ENCODE results near the gene PCDHB1.

PCDHB1 gene, protein sequence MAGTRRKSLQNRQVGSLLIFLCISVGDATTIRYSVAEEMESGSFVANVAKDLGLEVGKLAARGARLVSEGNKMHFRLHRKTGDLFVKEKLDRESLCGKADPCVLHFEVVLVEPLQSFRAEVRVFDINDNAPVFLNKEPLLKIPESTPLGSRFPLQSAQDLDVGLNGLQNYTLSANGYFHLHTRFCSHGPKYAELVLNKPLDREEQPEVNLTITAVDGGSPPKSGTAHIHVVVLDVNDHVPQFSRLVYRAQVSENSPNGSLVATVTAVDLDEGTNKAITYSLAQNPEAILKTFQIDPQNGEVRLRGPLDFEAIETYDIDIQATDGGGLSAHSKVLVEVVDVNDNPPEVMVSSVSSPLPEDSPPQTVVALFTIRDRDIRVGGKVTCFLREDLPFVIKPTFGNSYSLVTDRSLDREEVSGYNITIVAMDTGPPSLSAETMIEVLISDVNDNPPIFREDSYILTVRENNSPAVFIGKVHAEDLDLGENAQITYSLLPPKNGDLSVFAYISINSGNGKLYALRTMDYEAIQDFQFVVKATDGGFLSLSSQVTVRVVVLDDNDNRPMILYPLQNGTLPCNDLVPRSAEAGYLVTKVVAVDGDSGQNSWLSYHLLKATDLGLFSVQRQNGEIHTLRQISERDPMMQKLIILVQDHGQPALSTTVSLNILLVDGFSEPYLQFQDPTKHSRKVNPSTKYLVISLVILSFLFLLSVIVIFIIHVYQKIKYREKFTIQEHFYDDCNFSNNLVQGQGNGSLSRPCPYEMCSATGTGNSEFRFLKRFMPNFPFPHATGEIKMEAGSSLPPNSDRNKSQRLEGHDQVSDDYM

DNA sequence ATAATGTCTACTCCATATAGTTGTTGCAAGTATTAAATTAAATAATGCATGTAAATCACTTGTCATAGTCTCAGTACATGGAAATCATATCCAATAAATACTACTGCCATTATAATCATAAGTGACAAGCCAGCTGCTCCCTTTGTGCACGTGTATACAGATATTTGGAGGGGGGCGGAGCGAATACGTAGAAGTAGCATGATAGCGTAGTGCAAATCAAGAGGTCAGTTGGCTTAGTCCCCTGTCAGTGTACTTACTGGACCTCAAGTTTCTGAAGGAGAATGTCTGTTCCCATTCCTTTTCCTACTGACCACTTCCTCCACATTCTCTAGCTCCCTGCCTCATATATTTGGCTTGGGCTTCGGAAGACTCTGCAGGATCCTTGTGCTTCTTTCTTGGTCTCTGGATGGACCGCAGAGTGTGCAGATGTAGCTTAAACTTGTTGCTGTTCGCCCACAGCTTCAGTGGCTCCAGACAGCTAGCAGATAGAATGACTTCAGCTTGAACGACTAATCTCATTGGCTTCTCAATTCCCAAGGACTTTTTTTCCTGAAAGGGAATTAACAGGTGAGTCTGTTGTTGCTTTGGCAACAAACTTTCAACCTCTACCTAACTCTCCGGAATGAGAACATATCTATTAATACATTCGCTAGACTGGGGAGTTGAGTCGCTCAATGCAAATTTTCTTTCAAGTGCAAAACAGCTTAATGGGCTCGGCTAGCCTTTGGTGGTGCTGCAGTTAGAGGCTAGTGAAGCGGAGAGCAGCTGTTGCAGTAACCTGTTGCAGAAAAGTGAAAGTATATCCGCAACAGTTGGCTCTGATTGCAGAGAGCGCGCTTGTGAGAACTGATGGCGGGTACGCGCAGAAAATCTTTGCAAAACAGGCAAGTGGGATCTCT, at the start of gene PCDHB1:
PCDHB1 (plus strand) TSS at position 753 of the 899 bp plus-strand sequence; CDS start at position 850, 97 bp downstream.
- peak within 1 kb of the TSS; percentile 76 for H3K4me3 ChIP-seq (ENCODE audit: low read length)
- peaks cover 12% of the 10 kb centered on the region for H3K9me3 ChIP-seq (ENCODE audit: control insufficient read depth, low read length)
- H3K27me3 ChIP-seq (replicated peaks; ENCODE audit: control insufficient read depth, insufficient read depth, low read length): peaks cover 7% of the 10 kb centered on the region
- DNase-seq (ENCODE audit: low read depth): peak; percentile 1
- H3K9ac ChIP-seq (ENCODE audit: low read length): no peak within 1 kb of the TSS
- no peaks in the 10 kb centered on the region for H3K36me3 ChIP-seq (ENCODE audit: control insufficient read depth, insufficient read depth, low read length, severe bottlenecking)
- H3K4me1 ChIP-seq (ENCODE audit: control insufficient read depth, insufficient read depth, low read length): no peaks in the 10 kb centered on the region

DNA sequence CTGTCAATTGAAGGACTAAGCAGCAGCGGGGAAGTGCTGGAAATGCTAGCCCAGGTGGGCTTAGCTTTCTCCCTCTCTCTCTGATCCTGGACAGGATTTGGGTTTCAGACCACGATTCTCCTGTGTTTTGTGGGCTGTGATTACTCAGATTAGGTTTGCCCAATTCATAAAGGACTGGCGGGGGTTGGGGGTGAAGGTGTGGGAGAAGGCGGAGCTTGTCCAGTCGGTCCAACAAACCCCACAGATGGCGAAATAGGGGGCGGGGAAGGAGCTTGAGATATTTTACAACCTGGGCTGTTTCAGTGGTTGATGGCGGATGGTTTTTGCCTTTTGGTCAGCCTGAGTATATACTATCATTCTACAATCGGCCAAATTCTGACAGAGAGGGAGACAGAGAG, 49.7 kb upstream of the PCDHB1 start:
- no peaks in the 10 kb centered on the region for H3K36me3 ChIP-seq (ENCODE audit: control insufficient read depth, insufficient read depth, low read length, severe bottlenecking)
- no peaks in the 10 kb centered on the region for H3K4me1 ChIP-seq (ENCODE audit: control insufficient read depth, insufficient read depth, low read length)
- no peaks in the 10 kb centered on the region for H3K9me3 ChIP-seq (ENCODE audit: control insufficient read depth, low read length)
- H3K27me3 ChIP-seq (replicated peaks; ENCODE audit: control insufficient read depth, insufficient read depth, low read length): peaks cover 3% of the 10 kb centered on the region
- H3K4me3 ChIP-seq (ENCODE audit: low read length): peak overlapping the region; percentile 37
- DNase-seq (ENCODE audit: low read depth): no peak
- no peak overlapping the region for H3K9ac ChIP-seq (ENCODE audit: low read length)

DNA sequence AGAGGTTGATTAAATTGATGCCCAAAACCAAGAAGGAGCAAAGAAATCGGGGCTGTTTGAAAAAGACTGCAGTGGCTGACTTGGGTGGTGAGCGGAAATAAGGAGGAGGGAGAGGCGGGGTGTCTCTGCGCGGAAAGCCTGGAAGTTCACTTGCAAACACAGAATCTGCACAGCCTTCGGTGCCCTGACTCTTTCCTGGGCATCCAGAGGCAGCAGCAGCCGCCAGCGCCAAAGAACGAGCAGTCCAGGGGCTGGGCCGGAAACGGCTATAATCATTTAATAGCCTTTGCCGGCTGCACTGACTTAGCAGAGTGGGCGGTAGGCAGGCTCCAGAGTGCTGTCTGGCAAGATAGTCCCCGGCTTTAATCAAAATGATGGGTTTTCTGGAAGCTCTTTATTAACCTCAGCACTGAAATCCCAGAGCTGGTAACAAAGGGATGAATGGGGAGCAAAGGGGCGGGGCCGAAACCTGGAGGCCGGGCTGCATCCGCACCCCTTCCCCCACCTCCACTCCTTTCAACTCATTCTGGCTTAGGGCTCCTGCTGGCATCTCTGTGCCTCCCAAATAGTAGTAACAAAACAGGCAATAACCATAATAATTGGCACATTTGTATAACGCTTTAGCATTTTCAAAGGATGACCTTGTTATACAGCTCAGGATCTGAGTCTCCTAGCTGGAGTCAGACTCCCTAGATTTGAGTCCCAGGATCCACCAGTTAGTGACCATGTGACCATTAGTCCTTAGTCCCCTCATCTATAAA, 49.1 kb upstream of the PCDHB1 start:
- Histone ChIP-seq H3K4me1 (ENCODE audit: control insufficient read depth, insufficient read depth, low read length) (no peaks in the 10 kb centered on the region), H3K36me3 (ENCODE audit: control insufficient read depth, insufficient read depth, low read length, severe bottlenecking) (no peaks in the 10 kb centered on the region), H3K9ac (ENCODE audit: low read length) (no peak overlapping the region), H3K27me3 (replicated peaks; ENCODE audit: control insufficient read depth, insufficient read depth, low read length) (peaks cover 3% of the 10 kb centered on the region), H3K9me3 (ENCODE audit: control insufficient read depth, low read length) (no peaks in the 10 kb centered on the region), H3K4me3 (ENCODE audit: low read length) (peak overlapping the region; percentile 37)
- DNase-seq (ENCODE audit: low read depth): peak; percentile 1

DNA sequence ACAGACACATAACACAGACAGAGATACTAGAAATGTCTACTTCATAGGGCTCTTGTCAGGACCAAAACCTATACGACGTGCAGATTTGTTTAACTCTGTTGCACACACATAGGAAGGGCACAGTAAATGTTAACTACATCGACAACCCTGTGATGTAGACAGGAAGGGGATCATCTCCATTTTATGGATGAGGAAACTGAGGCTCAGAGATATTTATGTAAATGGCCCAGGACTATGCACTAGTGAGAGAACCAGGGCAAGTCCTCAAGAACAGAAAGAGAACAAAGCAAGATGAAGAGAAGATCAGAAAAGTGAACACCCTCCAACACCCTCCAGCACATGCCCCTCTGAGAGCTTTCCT, 48.6 kb upstream of the PCDHB1 start:
- H3K4me3 ChIP-seq (ENCODE audit: low read length): no peak overlapping the region
- peaks cover 3% of the 10 kb centered on the region for H3K27me3 ChIP-seq (replicated peaks; ENCODE audit: control insufficient read depth, insufficient read depth, low read length)

DNA sequence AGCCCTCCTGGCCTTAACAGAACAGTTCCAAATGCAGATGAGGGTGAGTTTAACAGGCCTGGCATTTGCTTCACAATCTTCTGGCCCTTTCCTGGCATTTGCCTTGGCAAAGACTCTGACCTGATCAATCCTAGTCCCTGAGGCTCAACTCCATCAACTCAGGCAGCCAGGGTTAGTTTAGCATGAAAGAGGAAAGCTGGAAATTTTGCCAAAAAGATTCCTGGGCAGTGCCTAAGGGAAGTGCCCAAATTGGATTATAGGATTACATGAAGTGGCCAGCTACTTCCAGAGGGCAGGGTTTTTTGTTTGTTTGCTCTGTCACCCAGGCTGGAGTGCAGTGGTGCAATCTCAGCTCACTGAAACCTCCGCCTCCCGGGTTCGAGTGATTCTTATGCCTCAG, 48.1 kb upstream of the PCDHB1 start:
- no peak overlapping the region for H3K9ac ChIP-seq (ENCODE audit: low read length)
- H3K27me3 ChIP-seq (replicated peaks; ENCODE audit: control insufficient read depth, insufficient read depth, low read length): peaks cover 3% of the 10 kb centered on the region
- H3K4me1 ChIP-seq (ENCODE audit: control insufficient read depth, insufficient read depth, low read length): no peaks in the 10 kb centered on the region
- no peak for DNase-seq (ENCODE audit: low read depth)
- H3K36me3 ChIP-seq (ENCODE audit: control insufficient read depth, insufficient read depth, low read length, severe bottlenecking): no peaks in the 10 kb centered on the region
- no peak overlapping the region for H3K4me3 ChIP-seq (ENCODE audit: low read length)
- H3K9me3 ChIP-seq (ENCODE audit: control insufficient read depth, low read length): no peaks in the 10 kb centered on the region

More for the DNA sequence above, 48.6 kb upstream of the PCDHB1 start:
- no peak for DNase-seq (ENCODE audit: low read depth)
- H3K4me1 ChIP-seq (ENCODE audit: control insufficient read depth, insufficient read depth, low read length): no peaks in the 10 kb centered on the region
- no peaks in the 10 kb centered on the region for H3K36me3 ChIP-seq (ENCODE audit: control insufficient read depth, insufficient read depth, low read length, severe bottlenecking)
- no peaks in the 10 kb centered on the region for H3K9me3 ChIP-seq (ENCODE audit: control insufficient read depth, low read length)
- H3K9ac ChIP-seq (ENCODE audit: low read length): no peak overlapping the region

DNA sequence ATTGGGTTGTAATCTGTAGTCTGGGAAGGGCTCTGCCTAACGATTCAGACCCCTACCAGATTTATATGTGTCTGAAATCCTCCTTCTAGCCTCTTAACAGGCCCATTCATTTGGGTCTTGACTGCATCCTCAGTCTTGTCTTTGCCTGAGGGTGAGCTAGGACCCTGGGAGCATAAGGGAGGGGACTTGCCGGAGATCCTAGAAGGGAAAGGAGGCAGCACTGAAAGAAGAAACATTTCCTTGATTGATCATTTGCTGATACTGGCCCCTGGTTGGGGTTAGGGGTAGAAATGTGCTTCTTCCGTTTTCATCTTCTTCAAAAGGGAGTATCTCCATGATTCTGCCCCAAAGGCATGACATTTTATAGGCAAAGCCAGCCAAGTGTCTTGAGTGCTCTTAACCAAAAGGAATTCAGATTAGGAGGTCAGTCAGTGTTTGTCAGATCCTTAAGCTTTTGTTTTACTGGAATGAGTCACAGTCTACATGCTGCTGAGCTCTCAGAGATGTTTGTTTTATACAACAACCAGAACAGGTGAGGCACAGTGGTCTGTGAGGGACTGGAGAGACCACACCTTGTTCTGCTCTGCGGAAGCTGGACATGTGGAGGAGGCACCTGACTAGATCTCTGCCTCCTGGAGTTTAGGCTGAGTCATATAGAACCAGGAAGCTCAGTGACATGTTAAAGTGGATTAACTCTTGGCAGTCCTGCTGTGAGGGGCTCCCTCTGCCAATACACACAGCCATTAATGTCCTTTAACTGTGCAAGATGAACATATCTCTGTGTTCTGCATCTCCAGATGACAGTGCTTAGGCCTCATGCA, 47.2 kb upstream of the PCDHB1 start:
- Histone ChIP-seq H3K4me3 (ENCODE audit: low read length) (no peak overlapping the region), H3K9ac (ENCODE audit: low read length) (no peak overlapping the region), H3K27me3 (replicated peaks; ENCODE audit: control insufficient read depth, insufficient read depth, low read length) (peaks cover 3% of the 10 kb centered on the region), H3K4me1 (ENCODE audit: control insufficient read depth, insufficient read depth, low read length) (no peaks in the 10 kb centered on the region), H3K36me3 (ENCODE audit: control insufficient read depth, insufficient read depth, low read length, severe bottlenecking) (no peaks in the 10 kb centered on the region), H3K9me3 (ENCODE audit: control insufficient read depth, low read length) (no peaks in the 10 kb centered on the region)
- no peak for DNase-seq (ENCODE audit: low read depth)

DNA sequence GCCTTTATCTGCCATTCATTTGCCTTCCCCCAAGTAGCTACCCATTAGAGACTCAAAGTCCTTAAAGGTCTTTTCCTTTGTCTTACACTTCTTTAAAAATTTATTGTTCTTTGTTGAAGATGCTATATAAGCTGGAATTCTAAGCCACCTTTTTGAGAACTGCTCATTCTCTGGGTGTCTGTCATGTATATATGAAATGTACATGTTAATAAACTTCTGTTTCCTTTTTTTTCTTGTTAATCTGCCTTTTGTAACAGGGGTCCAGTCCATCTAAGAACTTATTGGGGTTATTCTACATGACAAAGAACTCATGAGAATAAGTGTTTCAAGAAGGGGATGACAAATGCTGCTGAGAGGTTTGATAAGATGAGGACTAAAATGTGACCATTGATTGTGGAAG, 43.4 kb upstream of the PCDHB1 start:
- H3K4me3 ChIP-seq (ENCODE audit: low read length): no peak overlapping the region
- H3K27me3 ChIP-seq (replicated peaks; ENCODE audit: control insufficient read depth, insufficient read depth, low read length): no peaks in the 10 kb centered on the region
- DNase-seq (ENCODE audit: low read depth): no peak
- no peaks in the 10 kb centered on the region for H3K36me3 ChIP-seq (ENCODE audit: control insufficient read depth, insufficient read depth, low read length, severe bottlenecking)
- no peaks in the 10 kb centered on the region for H3K4me1 ChIP-seq (ENCODE audit: control insufficient read depth, insufficient read depth, low read length)
- no peak overlapping the region for H3K9ac ChIP-seq (ENCODE audit: low read length)
- no peaks in the 10 kb centered on the region for H3K9me3 ChIP-seq (ENCODE audit: control insufficient read depth, low read length)

DNA sequence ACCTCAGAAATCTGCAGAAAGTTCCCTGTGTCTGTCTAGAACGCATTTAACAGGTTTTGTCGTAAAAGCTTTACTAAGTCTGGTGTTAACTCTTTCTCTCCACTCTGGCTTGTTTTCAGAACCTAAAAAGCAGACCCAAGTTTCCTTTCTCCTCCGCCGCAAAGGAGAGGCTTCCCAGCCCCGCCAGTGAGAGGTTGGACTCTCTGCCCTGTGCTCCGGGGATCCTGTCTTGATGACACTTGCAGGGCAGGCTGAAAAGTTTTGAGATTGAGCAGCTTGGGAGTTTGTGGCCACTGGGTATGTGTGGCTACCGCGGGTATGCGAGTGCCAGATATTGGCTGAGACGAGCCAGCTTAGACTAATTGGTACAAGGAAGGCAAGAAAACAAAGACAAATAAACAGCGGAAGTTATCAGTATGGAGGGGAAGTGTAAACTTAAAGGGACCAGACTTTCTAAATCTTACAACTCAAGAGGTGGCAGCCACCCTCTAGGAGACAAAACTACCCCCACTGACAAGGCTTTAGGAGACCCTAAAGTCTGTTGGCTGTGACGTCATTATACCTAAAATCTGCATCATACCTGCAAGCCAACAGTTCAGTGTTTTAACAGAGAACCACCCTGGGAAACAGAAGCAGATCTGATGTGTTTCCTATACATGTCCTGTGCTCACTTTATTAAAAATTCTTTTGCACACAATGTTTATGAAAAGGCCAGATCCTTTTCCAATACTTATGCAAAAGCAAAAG, 41.0 kb upstream of the PCDHB1 start:
- Histone ChIP-seq H3K9me3 (ENCODE audit: control insufficient read depth, low read length) (no peaks in the 10 kb centered on the region), H3K4me1 (ENCODE audit: control insufficient read depth, insufficient read depth, low read length) (no peaks in the 10 kb centered on the region), H3K9ac (ENCODE audit: low read length) (no peak overlapping the region), H3K27me3 (replicated peaks; ENCODE audit: control insufficient read depth, insufficient read depth, low read length) (no peaks in the 10 kb centered on the region), H3K4me3 (ENCODE audit: low read length) (no peak overlapping the region), H3K36me3 (ENCODE audit: control insufficient read depth, insufficient read depth, low read length, severe bottlenecking) (no peaks in the 10 kb centered on the region)
- DNase-seq (ENCODE audit: low read depth): no peak

DNA sequence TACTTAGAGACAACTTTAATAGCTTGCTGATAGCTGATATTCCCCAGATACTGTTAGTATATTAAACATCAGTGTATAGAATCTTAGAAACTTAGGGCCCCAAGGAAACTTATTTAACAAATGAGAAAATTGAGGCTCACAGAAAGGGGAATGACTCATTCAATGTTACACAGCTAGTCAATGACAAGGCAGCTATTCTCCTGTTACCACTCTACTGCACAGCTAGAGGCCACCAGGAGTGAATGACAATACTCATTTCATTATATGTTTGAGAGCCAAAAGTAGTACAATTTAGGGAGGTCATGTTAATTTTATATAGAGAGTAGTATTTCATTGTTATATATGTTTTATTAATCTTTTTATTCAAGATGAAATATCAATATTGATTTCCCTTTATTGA, 33.2 kb upstream of the PCDHB1 start:
- Histone ChIP-seq H3K4me3 (ENCODE audit: low read length) (no peak overlapping the region), H3K9ac (ENCODE audit: low read length) (no peak overlapping the region), H3K36me3 (ENCODE audit: control insufficient read depth, insufficient read depth, low read length, severe bottlenecking) (no peaks in the 10 kb centered on the region), H3K27me3 (replicated peaks; ENCODE audit: control insufficient read depth, insufficient read depth, low read length) (no peaks in the 10 kb centered on the region), H3K4me1 (ENCODE audit: control insufficient read depth, insufficient read depth, low read length) (no peaks in the 10 kb centered on the region), H3K9me3 (ENCODE audit: control insufficient read depth, low read length) (peaks cover 2% of the 10 kb centered on the region)
- no peak for DNase-seq (ENCODE audit: low read depth)
